Coronary artery (tissue), 2 donors: ENCODE measurements around the gene C9orf50.

Experiments used
- DNase-seq: peaks from one replicate; pipeline ENCODE4 v3.0.0-alpha.2; 2017; ENCODE audit warnings: low spot score
- H3K27ac ChIP-seq, 2 donors: fragments of 200-600 bp; sonication (generic); one replicate each; pipeline ENCODE4 v1.5.1; 2016 to 2019
- H3K4me3 ChIP-seq: fragments of 200-600 bp; sonication (generic); 2 replicates; pipeline ENCODE4 v1.5.1; 2016; ENCODE audit warnings: mild to moderate bottlenecking, moderate library complexity
- TF ChIP-seq, protein P1 (sequence below): fragments of 200-600 bp; sonication (generic); IDR thresholded peaks from one replicate; pipeline ENCODE4 v1.5.1; 2019; ENCODE audit warnings: antibody characterized with exemption

C9orf50 gene

DNA sequence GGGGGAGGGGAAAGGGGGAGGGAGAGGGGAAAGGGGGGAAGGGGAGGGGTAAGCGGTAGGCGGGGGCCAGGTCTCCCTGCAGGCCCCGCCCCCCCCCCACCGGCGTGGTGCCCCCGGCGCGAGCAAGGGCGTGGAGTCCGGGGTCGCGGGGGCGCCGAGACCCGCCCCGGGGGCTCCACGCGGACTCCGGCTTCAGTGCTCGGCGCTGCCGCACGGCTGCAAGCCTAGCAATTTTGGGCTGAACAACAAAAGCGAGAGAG, 10.8 kb downstream of the C9orf50 start:
- TF ChIP-seq, protein P1, sequence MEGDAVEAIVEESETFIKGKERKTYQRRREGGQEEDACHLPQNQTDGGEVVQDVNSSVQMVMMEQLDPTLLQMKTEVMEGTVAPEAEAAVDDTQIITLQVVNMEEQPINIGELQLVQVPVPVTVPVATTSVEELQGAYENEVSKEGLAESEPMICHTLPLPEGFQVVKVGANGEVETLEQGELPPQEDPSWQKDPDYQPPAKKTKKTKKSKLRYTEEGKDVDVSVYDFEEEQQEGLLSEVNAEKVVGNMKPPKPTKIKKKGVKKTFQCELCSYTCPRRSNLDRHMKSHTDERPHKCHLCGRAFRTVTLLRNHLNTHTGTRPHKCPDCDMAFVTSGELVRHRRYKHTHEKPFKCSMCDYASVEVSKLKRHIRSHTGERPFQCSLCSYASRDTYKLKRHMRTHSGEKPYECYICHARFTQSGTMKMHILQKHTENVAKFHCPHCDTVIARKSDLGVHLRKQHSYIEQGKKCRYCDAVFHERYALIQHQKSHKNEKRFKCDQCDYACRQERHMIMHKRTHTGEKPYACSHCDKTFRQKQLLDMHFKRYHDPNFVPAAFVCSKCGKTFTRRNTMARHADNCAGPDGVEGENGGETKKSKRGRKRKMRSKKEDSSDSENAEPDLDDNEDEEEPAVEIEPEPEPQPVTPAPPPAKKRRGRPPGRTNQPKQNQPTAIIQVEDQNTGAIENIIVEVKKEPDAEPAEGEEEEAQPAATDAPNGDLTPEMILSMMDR, result no peak
- peak overlapping the region; percentile 89 to 98 for H3K27ac ChIP-seq
- H3K4me3 ChIP-seq, result peak overlapping the region; percentile 92
- DNase-seq, result no peak

DNA sequence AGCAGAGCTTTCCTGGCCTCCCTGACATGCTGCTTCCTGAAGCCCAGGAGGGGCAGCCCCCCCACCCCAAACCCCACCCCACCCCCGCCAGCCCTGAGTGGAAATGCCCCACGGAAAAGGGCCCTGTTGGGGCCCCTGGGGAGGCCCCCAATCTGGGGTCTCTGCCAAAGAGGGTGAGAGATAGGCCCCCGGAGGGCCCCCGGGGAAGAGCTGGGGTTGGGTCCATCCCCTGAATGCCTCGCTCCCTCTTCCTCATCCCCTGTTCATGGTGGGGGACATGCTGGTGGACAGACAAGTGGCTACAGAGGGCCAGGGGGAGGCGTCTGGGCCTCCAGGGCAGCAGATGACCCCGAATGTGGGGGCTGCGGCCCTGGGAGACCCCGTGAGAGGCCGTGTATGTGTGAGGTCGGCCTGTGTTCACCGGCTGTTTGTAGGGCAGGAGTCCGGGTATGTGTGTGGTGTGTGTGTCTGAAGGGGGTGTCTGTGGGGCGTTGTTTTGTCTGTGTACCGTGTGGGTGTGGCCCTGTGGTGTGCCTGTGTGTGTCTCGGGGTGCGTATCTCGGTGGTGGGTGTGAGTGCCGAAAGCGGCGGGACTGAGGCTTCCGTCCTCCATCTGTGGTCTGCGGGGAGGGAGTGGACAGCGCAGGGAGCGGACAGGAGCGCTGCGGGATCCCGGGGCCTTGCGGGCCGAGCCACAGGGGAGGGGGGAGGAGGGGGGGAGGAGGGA, 11.3 kb downstream of the C9orf50 start:
- H3K27ac ChIP-seq, result peak overlapping the region; percentile 89 to 98
- peak; percentile 82 for DNase-seq
- TF ChIP-seq, protein P1, result no peak
- H3K4me3 ChIP-seq, result peak overlapping the region; percentile 92

DNA sequence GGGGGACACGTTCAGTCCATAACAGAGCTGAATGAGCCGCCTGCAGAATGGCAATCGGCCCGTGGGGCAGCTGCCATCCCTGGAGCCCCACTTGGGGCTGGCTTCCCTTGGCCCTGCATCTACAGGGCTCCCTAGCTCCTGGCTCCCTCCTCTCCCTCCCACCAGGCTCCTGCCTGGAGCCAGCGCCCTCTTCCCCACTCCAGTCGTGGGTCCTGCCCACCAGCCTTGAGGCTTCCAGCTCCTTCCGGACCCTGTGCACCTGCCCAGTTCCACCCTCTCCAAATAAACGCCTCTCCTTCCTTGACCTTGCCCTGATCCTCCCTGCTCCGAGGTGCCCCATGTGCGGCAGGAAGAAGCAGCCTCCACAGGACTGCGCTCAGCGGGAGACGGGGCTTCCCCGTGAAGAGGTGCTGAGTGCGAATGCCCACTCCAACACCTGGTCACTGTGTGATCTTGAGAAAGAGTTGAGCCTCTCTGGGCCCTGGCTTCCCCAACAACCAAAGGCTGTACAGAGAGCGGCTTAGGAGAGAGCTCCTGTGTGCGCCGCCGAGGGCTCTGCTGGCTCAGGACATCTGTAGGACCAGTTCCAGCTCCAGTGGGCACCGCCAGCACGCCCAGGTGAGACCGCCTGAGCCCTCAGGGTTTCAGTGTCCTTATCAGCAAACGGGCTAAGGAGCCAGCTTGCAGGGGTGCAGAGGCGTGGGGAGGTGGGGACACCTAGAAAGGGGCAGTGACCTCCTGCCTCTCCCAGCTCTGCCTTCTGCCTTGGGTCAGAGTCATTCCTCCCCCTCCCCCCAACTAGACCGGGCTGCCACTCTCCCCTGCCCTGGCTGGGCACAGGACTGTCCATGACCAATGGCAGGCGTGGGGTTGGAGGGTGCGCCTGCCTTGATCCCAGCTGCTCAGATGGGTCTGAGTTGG, 12.1 kb downstream of the C9orf50 start:
- DNase-seq, result peak; percentile 75
- Histone ChIP-seq H3K4me3 (no peak overlapping the region), H3K27ac (peak overlapping the region; percentile 89 to 98)
- TF ChIP-seq, protein P1, result no peak

DNA sequence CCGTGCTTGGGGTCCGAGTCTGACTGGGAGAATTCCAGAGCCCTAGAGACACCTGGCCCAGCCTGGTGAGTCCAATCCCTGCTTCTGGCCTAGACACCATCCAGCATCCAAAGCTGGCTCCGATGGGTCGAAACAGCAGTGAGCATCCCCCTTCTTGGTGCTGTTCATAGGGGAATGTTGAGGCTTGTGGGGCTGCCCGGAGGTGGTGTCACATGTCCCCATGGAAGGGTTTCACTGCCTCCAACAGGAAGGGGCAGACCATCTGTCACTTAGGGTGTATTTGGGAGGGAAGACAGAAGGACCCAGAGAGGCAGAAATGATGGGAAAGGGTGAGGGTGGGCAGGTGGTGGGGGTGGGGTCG, 13.9 kb downstream of the C9orf50 start:
- DNase-seq, result no peak
- TF ChIP-seq, protein P1, result no peak
- Histone ChIP-seq H3K27ac (peak overlapping the region; percentile 89 to 98), H3K4me3 (no peak overlapping the region)

DNA sequence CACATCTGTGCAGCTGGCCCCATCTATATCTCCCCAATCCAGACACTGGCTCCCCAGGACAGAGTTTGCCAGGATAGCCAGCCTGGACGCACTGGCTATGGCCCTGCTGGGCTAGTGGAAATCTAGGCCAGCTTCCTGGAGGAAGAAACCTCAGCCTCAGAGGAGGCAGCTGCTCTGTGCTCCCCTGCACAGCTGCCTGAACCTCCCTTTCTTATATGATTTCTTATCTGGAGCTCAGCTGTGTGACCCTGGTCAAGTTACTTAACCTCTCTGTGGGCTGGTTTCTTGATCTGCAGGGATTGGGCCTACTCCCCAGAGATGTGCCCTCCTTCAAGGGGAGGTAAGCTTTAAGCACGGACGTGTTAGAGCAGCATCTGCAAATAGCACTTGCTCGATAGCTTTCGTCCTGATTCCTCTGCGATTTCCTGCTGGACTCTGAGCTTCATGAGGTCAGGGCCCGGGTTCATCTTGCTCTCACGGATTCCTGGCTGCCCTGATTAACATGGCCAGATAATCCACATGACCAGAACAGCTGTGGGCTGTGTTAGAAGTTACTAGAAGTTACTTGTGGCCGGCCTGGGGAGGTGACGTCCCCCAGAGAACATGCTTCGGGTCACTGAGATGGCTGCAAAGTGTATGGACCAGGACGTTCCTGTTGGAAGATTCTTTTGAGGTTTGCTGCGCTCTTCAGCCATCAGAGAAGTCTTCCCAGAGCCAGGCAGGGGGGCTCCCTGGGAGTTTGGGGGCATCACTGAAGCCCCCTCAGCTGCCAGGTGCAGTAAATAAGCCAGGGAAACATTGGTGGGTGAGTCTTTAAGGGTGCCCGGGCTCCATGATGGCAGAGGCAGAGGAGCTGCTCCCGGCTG, 14.5 kb downstream of the C9orf50 start:
- no peak for DNase-seq
- TF ChIP-seq, protein P1, result no peak
- H3K4me3 ChIP-seq, result no peak overlapping the region
- H3K27ac ChIP-seq, result peak overlapping the region; percentile 89 to 98

DNA sequence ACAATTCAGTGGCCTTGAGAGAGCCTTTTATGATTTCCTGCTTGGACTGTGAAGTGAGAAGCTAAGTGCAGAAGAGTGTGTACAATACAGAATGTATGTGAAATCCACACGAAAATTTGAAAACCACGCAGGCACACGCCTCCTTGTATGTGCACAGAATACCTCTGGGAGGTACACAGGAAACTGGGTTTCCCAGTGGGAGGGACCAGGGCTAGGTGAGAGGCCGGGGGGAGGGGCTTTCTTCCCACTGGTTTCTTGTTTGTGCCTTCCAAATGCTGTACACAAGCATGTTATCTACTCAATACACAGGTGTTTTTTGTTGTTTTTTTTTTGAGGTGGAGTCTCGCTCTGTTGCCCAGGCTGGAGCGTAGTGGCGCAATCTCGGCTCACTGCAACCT, 16.1 kb downstream of the C9orf50 start:
- H3K27ac ChIP-seq, result no peak overlapping the region
- TF ChIP-seq, protein P1, result no peak
- no peak overlapping the region for H3K4me3 ChIP-seq
- no peak for DNase-seq
